Thyroid gland (tissue), 4 donors: ENCODE results near the gene SLC7A9. TPM values are rescaled to one million over a fixed set of nuclear protein-coding genes. Genes with fewer than 3 reads are reported as not detected.

Experiments used
- DNase-seq, 2 donors: peaks; one replicate each; pipeline ENCODE4 v3.0.0-alpha.2; 2019
- H3K27ac ChIP-seq, 3 donors: fragments of 200-600 bp; sonication (generic); 1 replicate in 2 of 3; 2 replicates in 1 of 3; pipeline ENCODE4 v1.5.1; 2016 to 2019; ENCODE audit warnings: mild to moderate bottlenecking in 1 of 3, moderate library complexity in 1 of 3
- H3K27me3 ChIP-seq: fragments of 200-600 bp; sonication (generic); one replicate; pipeline ENCODE4 v1.5.1; 2019
- H3K36me3 ChIP-seq, 2 donors: fragments of 200-600 bp; sonication (generic); one replicate each; pipeline ENCODE4 v1.5.1; 2016 to 2019
- H3K4me1 ChIP-seq, 2 donors: fragments of 200-600 bp; sonication (generic); one replicate each; pipeline ENCODE4 v1.5.1; 2017 to 2019
- H3K4me3 ChIP-seq, 3 donors: fragments of 200-600 bp; sonication (generic); replicated peaks in 1 of 3; 1 replicate in 2 of 3; 2 replicates in 1 of 3; pipeline ENCODE4 v1.5.1; 2016; ENCODE audit warnings: mild to moderate bottlenecking in 1 of 3
- H3K9me3 ChIP-seq: fragments of 200-600 bp; sonication (generic); one replicate; pipeline ENCODE4 v1.5.1; 2017
- POLR2A ChIP-seq, 2 donors: fragments of 450-650 bp; IDR thresholded peaks; one replicate each; pipeline ENCODE4 v1.6.1; 2017; ENCODE audit warnings: antibody characterized with exemption in 2 of 2, mild to moderate bottlenecking in 2 of 2, moderate library complexity in 1 of 2
- WGBS, 2 donors: methylation state at CpG; one replicate each; pipeline ENCODE4 v1.1.5; 2017; 5-methylcytosine and 5-hydroxymethylcytosine counted together
- intact Hi-C: fragments of 100-400 bp; cut with DNase I; formaldehyde crosslinking; loops from one replicate; pipeline ENCODE4 v1.15.1; 2023
- total RNA-seq, 4 donors: library from RNA; depleted of rRNA; stranded (reverse); fragments of >200 nt; gene quantifications; one replicate each; pipeline ENCODE4 v1.2.3, GENCODE V29; 2016
- TF ChIP-seq, protein P1 (sequence below), 6 experiments: fragments of 200-600 bp in 3 of 6; fragments of 450-650 bp in 3 of 6; sonication (generic) in 3 of 6; IDR thresholded peaks; one replicate each; pipeline ENCODE4 v1.5.1; 2016 to 2019; ENCODE audit warnings: antibody characterized with exemption in 6 of 6, mild to moderate bottlenecking in 2 of 6, inconsistent platforms in 1 of 6, moderate library complexity in 1 of 6

Gene SLC7A9
- total RNA-seq, 4 donors from 2014 or later = 0.67 to 2.1 (median 0.67) TPM; not detected in 1

DNA sequence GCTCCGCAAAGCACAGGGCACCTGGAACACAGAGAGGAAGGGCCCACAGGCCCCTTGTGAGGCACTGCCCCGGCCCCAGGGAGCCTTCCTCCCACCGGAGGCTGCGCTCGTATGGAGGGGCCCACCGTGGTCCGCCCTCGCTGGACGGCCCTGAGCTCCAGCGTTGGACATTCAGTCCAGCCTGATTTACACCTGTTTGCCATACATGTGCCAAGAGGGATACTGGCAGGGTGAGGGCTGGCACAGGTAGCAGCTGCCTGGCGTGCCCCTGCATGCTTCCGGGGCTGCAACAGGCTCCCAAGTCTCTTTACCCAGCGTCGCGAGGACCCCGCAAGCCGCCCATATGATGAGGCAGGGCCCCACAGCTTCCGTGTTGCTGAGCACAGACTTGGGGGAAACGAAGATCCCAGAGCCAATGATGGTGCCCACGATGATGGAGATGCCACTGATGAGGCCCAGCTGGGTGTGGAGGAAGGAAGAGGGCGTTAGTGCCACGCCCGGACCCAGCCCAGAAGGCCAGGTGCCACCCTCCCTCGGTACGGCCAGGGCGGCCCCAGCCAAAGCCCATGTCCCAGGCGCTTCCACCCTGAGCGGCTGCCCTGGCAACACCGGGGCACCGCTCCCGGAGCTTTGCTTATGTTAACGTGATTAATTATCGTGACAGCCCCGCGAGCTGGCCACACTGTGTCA, 5.1 kb downstream of the SLC7A9 start:
- peaks cover 0 to 4% of the 10 kb centered on the region in 2 donors for H3K4me1 ChIP-seq
- no peak overlapping the region for H3K27ac ChIP-seq
- no peak overlapping the region for H3K4me3 ChIP-seq
- TF ChIP-seq POLR2A (IDR thresholded peaks at IDR 0.05) = no peak
- TF ChIP-seq, protein P1, sequence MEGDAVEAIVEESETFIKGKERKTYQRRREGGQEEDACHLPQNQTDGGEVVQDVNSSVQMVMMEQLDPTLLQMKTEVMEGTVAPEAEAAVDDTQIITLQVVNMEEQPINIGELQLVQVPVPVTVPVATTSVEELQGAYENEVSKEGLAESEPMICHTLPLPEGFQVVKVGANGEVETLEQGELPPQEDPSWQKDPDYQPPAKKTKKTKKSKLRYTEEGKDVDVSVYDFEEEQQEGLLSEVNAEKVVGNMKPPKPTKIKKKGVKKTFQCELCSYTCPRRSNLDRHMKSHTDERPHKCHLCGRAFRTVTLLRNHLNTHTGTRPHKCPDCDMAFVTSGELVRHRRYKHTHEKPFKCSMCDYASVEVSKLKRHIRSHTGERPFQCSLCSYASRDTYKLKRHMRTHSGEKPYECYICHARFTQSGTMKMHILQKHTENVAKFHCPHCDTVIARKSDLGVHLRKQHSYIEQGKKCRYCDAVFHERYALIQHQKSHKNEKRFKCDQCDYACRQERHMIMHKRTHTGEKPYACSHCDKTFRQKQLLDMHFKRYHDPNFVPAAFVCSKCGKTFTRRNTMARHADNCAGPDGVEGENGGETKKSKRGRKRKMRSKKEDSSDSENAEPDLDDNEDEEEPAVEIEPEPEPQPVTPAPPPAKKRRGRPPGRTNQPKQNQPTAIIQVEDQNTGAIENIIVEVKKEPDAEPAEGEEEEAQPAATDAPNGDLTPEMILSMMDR (IDR thresholded peaks at IDR 0.05) = no peak
- no peaks in the 10 kb centered on the region for H3K9me3 ChIP-seq
- intact Hi-C loops = no loop called here
- no peaks in the 10 kb centered on the region for H3K36me3 ChIP-seq
- 85 to 94% methylated on average over 31 to 34 of the region's 35 CpGs for WGBS, 2 donors
- no peak for DNase-seq
- no peaks in the 10 kb centered on the region for H3K27me3 ChIP-seq

DNA sequence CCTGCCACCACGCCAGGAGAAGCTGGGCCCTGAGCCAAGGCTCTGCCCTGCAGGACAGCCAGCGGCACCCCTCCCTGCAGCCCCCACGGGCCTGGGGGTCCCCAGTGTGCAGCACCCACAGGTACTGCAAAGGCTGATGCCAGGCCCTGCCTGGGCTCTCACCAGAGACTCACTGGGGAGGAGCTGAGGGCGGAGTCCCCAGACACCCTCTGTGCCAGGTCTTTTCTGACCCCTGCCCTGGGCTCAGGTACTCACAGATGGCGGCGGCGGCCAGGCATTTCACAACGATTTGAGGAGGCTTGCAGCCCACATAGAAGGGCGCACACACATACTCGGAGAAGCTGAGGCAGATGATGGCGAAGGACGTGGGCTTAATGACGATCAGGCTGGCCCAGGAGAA, 5.7 kb downstream of the SLC7A9 start:
- Histone ChIP-seq H3K27ac (no peak overlapping the region), H3K4me1 (peaks cover 0 to 4% of the 10 kb centered on the region in 2 donors), H3K4me3 (no peak overlapping the region), H3K36me3 (no peaks in the 10 kb centered on the region), H3K9me3 (no peaks in the 10 kb centered on the region), H3K27me3 (no peaks in the 10 kb centered on the region)
- DNase-seq = no peak
- intact Hi-C loops = no loop called here
- WGBS, 2 donors = 89 to 93% methylated on average over 10 to 12 of the region's 13 CpGs
- no peak for TF ChIP-seq POLR2A (IDR thresholded peaks at IDR 0.05)
- TF ChIP-seq, protein P1 (IDR thresholded peaks at IDR 0.05) = no peak

DNA sequence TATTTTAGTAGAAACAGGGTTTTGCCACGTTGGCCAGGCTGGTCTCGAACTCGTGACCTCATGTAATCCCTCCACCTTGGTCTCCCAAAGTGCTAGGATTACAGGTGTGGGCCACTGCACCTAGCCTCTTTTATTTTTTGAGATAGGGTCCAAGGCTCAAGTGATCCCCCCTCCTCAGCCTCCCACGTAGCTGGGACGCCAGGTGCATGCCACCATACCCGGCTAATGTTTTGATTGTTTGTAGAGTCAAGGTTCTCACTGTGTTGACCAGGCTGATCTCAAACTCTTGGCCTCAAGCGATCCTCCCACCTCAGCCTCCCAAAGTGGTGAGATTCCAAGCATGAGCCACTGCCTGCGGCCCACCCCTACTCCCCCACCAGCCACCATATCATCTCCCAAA, 6.3 kb downstream of the SLC7A9 start:
- intact Hi-C loops = no loop called here
- H3K36me3 ChIP-seq = no peaks in the 10 kb centered on the region
- H3K27ac ChIP-seq = no peak overlapping the region
- TF ChIP-seq, protein P1 (IDR thresholded peaks at IDR 0.05) = no peak
- no peaks in the 10 kb centered on the region for H3K27me3 ChIP-seq
- H3K4me1 ChIP-seq = peaks cover 0 to 4% of the 10 kb centered on the region in 2 donors
- no peak for DNase-seq
- no peak overlapping the region for H3K4me3 ChIP-seq
- 96 to 97% methylated on average over 8 of the region's 8 CpGs for WGBS, 2 donors
- no peaks in the 10 kb centered on the region for H3K9me3 ChIP-seq

DNA sequence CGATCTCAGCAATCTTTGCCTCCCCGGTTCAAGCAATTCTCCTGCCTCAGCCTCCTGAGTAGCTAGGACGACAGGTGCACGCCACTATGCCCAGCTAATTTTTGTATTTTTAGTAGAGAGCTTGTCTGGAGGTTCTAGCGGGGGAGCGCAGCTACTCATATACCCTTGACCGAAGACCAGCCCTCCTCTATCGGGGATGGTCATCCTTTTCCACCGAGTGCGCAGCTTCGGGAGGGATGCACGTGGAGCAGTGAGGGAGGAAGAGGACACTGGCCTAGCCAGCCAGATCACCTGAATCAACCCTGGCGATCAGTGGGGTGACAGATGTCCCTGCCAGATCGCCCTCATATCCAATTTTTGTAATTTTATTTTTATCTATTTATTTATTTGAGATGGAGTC, 6.8 kb downstream of the SLC7A9 start:
- peaks cover 0 to 4% of the 10 kb centered on the region in 2 donors for H3K4me1 ChIP-seq
- intact Hi-C loops = no loop called here
- H3K4me3 ChIP-seq = no peak overlapping the region
- no peak overlapping the region for H3K27ac ChIP-seq
- no peak for DNase-seq
- TF ChIP-seq POLR2A (IDR thresholded peaks at IDR 0.05) = no peak
- TF ChIP-seq, protein P1 (IDR thresholded peaks at IDR 0.05) = no peak
- H3K9me3 ChIP-seq = no peaks in the 10 kb centered on the region
- H3K27me3 ChIP-seq = no peaks in the 10 kb centered on the region
- WGBS, 2 donors = 89 to 93% methylated on average over 14 of the region's 14 CpGs
- no peaks in the 10 kb centered on the region for H3K36me3 ChIP-seq

DNA sequence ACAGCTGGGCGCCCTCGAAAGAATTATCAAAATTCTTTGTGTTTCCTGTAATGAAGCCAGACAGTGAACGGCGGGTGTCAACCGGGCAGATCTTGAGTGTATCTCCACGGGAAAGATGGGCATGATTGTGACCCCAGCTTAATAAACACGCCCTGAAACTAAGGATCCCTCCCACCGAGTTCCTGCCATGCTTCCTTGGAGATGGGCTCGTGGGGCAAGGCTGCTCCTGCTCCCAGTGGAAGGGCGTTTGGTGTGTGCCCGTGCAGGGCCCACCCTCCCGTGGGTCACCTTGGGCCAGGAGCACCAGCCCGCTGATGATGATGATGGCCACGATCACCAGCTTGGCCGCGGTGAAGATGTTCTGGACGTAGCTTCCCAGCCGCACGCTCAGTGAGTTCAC, 7.4 kb downstream of the SLC7A9 start:
- Histone ChIP-seq H3K4me3 (no peak overlapping the region), H3K36me3 (no peaks in the 10 kb centered on the region), H3K4me1 (peaks cover 0 to 4% of the 10 kb centered on the region in 2 donors), H3K27me3 (no peaks in the 10 kb centered on the region), H3K27ac (no peak overlapping the region), H3K9me3 (no peaks in the 10 kb centered on the region)
- 82 to 88% methylated on average over 15 to 19 of the region's 19 CpGs for WGBS, 2 donors
- intact Hi-C loops = no loop called here
- no peak for TF ChIP-seq POLR2A (IDR thresholded peaks at IDR 0.05)
- TF ChIP-seq, protein P1 (IDR thresholded peaks at IDR 0.05) = no peak
- DNase-seq = no peak
